ENCODE data around the gene DCANP1. TPM values are rescaled to one million over a fixed set of nuclear protein-coding genes. Genes with fewer than 3 reads are reported as not detected.

Gene DCANP1
- total RNA-seq, 1 experiment from 2014 or later = not detected

DNA sequence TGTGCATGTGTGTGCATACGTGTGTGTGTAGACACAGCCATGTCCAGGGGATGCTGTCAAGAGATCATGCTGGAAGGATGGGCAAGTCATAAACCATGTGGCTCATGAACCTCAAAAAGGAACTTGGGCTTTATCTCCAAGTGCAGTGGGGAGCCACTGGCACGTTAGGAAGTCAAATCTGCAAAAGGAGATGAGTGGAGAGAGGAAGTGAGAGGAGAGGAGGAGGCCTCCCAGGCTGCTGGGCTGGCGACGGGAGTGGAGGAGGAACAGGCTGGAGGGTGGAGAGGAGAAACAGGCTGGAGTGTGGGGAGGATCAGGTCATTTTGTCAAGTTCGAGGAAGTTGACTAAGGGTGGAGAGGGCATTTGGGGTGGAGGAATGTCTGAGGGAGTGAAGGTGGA lies 34.2 kb upstream of the DCANP1 start:
- CTCF ChIA-PET = no interaction called here
- Histone ChIP-seq H2AFZ (ENCODE audit: low read depth, low read length, poor library complexity, severe bottlenecking) (no peak overlapping the region), H4K20me1 (ENCODE audit: insufficient read depth) (no peaks in the 10 kb centered on the region), H3K9me2 (ENCODE audit: insufficient read depth) (no peaks in the 10 kb centered on the region), H3K36me3 (ENCODE audit: control insufficient read depth in 1 of 2, insufficient read depth in 2 of 2, low read length in 2 of 2) (no peaks in the 10 kb centered on the region), H3K4me3 (replicated peaks in 1 of 2; ENCODE audit: low read depth in 1 of 2, low read length in 2 of 2) (no peak overlapping the region), H3K9ac (ENCODE audit: low read length) (no peak overlapping the region), H3K4me1 (ENCODE audit: control insufficient read depth in 1 of 2, insufficient read depth in 2 of 2, low read length in 2 of 2) (no peaks in the 10 kb centered on the region), H3K9me3 (ENCODE audit: control insufficient read depth in 1 of 2, insufficient read depth in 1 of 2, low read depth in 1 of 2, low read length in 2 of 2) (no peaks in the 10 kb centered on the region), H3K27ac (ENCODE audit: low read depth, low read length) (no peak overlapping the region), H3K79me2 (ENCODE audit: insufficient read depth, low read length) (no peaks in the 10 kb centered on the region), H3K27me3 (ENCODE audit: insufficient read depth, low read length) (no peaks in the 10 kb centered on the region), H3K4me2 (ENCODE audit: low read length) (no peak overlapping the region)
- RAD21 ChIA-PET (ENCODE audit: low non-redundant PET in 1 of 2, low total read pairs in 2 of 2, uncharacterized antibody in 2 of 2, unreplicated experiment in 2 of 2) = no interaction called here
- POLR2A ChIA-PET = no interaction called here
- ATAC-seq = no peak
- no peak for DNase-seq (ENCODE audit: low read depth, low spot score)
- BruUV-seq (replicated peaks) = no TSS peak
- TF ChIP-seq POLR2A (IDR thresholded peaks at IDR 0.05; ENCODE audit: borderline replicate concordance, extremely low read depth, insufficient read depth, insufficient read length) (no peak), EZH2 (IDR thresholded peaks at IDR 0.05) (no peak), CEBPB (IDR thresholded peaks at IDR 0.05; ENCODE audit: low read depth) (no peak), EZH2phosphoT487 (IDR thresholded peaks at IDR 0.05; ENCODE audit: borderline replicate concordance) (no peak), JUND (IDR thresholded peaks at IDR 0.05) (no peak), CBX3 (IDR thresholded peaks at IDR 0.05; ENCODE audit: low read depth) (no peak), SIN3A (IDR thresholded peaks at IDR 0.05; ENCODE audit: low read depth) (no peak), SP1 (IDR thresholded peaks at IDR 0.05; ENCODE audit: low read depth) (no peak), FOSL1 (IDR thresholded peaks at IDR 0.05; ENCODE audit: low read depth) (no peak), ZFX (IDR thresholded peaks at IDR 0.05) (no peak), EGR1 (IDR thresholded peaks at IDR 0.05; ENCODE audit: low read depth) (no peak), ELF1 (IDR thresholded peaks at IDR 0.05; ENCODE audit: borderline replicate concordance, low read depth) (no peak), ZNF274 (IDR thresholded peaks at IDR 0.05; ENCODE audit: low read depth, low read length) (no peak), YY1 (IDR thresholded peaks at IDR 0.05; ENCODE audit: extremely low read depth, insufficient replicate concordance, low read depth, low read length) (no peak), RAD21 (IDR thresholded peaks at IDR 0.05; ENCODE audit: low read depth) (no peak), TCF7L2 (IDR thresholded peaks at IDR 0.05; ENCODE audit: borderline replicate concordance, extremely low read depth, insufficient read depth, insufficient read length) (no peak)
- TF ChIP-seq, protein P1, sequence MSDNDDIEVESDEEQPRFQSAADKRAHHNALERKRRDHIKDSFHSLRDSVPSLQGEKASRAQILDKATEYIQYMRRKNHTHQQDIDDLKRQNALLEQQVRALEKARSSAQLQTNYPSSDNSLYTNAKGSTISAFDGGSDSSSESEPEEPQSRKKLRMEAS (IDR thresholded peaks at IDR 0.05) = no peak
- TF ChIP-seq, protein P2, sequence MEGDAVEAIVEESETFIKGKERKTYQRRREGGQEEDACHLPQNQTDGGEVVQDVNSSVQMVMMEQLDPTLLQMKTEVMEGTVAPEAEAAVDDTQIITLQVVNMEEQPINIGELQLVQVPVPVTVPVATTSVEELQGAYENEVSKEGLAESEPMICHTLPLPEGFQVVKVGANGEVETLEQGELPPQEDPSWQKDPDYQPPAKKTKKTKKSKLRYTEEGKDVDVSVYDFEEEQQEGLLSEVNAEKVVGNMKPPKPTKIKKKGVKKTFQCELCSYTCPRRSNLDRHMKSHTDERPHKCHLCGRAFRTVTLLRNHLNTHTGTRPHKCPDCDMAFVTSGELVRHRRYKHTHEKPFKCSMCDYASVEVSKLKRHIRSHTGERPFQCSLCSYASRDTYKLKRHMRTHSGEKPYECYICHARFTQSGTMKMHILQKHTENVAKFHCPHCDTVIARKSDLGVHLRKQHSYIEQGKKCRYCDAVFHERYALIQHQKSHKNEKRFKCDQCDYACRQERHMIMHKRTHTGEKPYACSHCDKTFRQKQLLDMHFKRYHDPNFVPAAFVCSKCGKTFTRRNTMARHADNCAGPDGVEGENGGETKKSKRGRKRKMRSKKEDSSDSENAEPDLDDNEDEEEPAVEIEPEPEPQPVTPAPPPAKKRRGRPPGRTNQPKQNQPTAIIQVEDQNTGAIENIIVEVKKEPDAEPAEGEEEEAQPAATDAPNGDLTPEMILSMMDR (IDR thresholded peaks at IDR 0.05 in 2 of 3, conservative IDR thresholded peaks at IDR 0.05 in 1 of 3; ENCODE audit: borderline replicate concordance in 1 of 3, insufficient read depth in 1 of 3, low read depth in 2 of 3, low read length in 2 of 3) = no peak
- TF ChIP-seq, protein P3, sequence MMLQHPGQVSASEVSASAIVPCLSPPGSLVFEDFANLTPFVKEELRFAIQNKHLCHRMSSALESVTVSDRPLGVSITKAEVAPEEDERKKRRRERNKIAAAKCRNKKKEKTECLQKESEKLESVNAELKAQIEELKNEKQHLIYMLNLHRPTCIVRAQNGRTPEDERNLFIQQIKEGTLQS (IDR thresholded peaks at IDR 0.05) = no peak
- TF ChIP-seq, protein P4, sequence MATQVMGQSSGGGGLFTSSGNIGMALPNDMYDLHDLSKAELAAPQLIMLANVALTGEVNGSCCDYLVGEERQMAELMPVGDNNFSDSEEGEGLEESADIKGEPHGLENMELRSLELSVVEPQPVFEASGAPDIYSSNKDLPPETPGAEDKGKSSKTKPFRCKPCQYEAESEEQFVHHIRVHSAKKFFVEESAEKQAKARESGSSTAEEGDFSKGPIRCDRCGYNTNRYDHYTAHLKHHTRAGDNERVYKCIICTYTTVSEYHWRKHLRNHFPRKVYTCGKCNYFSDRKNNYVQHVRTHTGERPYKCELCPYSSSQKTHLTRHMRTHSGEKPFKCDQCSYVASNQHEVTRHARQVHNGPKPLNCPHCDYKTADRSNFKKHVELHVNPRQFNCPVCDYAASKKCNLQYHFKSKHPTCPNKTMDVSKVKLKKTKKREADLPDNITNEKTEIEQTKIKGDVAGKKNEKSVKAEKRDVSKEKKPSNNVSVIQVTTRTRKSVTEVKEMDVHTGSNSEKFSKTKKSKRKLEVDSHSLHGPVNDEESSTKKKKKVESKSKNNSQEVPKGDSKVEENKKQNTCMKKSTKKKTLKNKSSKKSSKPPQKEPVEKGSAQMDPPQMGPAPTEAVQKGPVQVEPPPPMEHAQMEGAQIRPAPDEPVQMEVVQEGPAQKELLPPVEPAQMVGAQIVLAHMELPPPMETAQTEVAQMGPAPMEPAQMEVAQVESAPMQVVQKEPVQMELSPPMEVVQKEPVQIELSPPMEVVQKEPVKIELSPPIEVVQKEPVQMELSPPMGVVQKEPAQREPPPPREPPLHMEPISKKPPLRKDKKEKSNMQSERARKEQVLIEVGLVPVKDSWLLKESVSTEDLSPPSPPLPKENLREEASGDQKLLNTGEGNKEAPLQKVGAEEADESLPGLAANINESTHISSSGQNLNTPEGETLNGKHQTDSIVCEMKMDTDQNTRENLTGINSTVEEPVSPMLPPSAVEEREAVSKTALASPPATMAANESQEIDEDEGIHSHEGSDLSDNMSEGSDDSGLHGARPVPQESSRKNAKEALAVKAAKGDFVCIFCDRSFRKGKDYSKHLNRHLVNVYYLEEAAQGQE (IDR thresholded peaks at IDR 0.05; ENCODE audit: low read depth) = no peak
- intact Hi-C loops (cut with micrococcal nuclease) = no loop called here
